ENCODE data around the gene FBXW9.

- TF ChIP-seq CTCF (IDR thresholded peaks at IDR 0.05), result no peak
- TF ChIP-seq EP300 (IDR thresholded peaks at IDR 0.05), result no peak
- TF ChIP-seq POLR2A (IDR thresholded peaks at IDR 0.05), result no peak
Measured at GRCh38 chr19:12668346-12668745, 28.1 kb downstream of the FBXW9 start.

Measured in stomach (tissue), 4 donors.